NOMO-1 (cell line): Measurements from ENCODE around the gene RFNG.

Experiments
- DNase-seq, 2 experiments: peaks; one replicate each; lab custom pipeline; 2025; ENCODE audit not compliant: unreplicated experiment in 2 of 2; lab: John Stamatoyannopoulos, UW

The RFNG gene

GRCh38 chr17:82079001-82079677, 27.5 kb upstream of the RFNG start:
- DNase-seq: no peak

DNA sequence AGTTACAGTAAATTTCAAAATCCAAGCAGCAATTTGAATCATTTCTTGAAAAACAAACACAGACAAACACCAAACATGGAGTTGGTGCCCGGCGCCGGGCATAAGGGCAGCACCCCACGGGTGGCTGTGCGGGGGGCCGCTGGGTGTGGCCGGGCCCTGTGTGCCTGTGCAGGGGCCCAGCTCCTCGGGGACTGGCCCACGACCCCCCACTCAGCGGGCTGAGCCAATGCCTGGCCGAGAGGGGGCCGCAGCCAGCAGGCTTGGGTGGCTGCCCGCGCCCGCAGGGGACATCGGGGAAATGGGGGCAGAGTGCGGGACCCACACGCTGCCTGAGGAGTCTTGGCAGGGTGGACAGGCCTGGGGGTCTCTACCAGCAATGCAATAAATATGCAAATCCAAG, 26.8 kb upstream of the RFNG start:
- no peak for DNase-seq

- no peak for DNase-seq
Observed at GRCh38 chr17:82077617-82078358, 26.2 kb upstream of the RFNG start.

GRCh38 chr17:82076785-82077591, 25.4 kb upstream of the RFNG start:
- DNase-seq: no peak

DNA sequence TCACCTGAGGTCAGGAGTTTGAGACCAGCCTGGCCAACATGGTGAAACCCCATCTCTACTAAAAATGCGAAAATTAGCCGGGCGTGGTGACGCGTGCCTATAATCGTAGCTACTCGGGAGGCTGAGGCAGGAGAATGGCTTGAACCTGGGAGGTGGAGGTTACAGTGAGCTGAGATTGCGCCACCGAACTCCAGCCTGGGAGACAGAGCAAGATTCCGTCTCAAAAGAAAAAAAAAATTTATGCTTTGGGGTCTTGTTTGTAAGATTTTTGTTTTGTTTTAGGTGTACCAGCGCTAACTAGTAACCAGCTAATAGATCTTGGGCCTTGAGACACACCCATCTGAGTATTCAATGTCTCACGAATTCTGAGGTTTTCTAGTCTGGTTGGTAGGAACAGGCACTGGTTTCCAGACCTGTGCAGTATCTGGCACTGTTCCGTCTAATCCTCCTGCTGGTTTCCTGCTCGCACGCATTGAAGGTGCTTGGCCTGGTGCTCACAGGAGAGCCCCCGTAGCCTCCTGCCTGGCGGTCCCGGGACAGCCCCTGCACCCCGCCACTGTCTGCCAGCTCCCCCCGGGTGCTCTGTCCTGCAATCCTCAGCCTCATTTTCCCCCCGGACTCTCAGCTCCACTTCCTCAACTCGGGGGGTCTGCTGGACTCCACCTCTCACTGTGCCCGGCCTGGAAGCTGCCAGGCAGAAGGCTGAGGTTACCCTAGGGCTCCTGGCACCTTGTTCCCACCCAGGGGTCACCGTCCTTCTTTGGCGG, 24.6 kb upstream of the RFNG start:
- no peak for DNase-seq

- no peak for DNase-seq
Observed at GRCh38 chr17:82073446-82073845, 21.8 kb upstream of the RFNG start.

DNA sequence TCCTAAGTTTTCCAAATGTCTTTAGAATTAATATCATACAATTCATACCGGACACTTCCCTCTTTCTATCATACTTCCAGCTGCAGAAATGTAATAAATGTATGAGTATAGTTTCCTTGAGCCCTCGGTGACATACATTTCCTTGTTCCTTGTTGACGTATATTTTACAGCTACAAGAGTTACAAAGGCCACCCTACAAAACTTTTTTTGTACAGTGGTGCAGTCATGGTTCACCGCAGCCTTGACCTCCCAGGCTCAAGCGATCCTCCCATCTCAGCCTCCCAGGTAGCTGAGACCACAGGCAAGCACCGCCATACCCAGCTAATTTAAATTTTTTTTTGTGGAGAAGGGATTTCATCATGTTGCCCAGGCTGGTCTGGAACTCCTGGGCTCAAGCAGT, 21.2 kb upstream of the RFNG start:
- DNase-seq: no peak

DNA sequence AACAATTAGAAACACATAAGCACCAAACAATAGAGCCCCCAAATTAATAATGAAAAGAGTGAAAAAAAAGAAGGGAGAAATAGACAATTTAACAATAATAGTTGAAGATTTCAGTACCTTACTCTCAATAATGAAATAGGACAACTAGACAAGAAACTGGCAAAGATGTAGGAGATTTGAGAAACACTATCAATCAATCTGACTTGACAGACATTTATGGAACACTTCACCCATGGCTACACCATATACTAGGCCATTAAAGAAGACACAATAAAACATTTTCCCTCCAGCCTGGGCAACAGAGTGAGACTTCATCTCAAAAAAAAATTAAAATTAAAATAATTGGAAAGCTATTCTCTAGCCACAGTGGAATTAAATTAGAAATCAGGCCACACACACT, 19.0 kb upstream of the RFNG start:
- DNase-seq: no peak

DNA sequence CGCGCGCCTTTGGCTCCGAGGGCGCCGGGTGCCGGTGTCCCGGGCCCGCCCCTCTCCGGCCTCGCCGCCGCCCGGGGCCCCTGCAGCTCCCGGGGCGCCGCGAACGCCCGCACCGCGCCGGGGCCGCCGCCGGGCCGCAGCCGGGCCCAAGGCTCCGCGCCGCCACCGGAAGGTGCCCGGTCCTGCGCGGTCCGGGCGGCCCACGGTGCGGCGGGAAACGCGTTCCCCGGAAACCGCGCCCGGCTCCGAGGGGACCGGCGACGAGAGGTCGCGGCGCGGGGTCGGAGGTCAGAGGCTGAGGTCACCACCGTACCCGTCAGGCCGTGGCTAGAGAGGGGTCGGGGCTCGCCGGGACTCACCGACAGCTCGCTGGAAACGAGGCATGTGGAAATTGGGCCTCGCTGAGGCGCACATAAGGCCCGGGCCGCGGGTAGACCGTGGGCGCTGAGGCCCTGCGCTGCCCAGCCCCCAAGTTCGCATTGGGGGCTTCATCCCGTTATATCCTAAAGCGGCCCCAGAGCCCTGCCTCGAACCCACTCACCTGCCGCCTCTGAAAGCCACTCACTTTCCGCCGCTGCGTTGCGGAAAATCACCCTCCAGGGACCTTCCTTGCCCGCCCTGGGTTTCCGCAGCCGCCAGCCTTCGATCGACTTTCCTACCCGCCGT, 14.2 kb upstream of the RFNG start, which contains the start of gene DUS1L:
TSS of gene DUS1L (minus strand) at position 167 of the 666 bp plus-strand sequence. CDS start 745 bp downstream, outside the sequence.
- peak; percentile 22 to 42 for DNase-seq

GRCh38 chr17:82065193-82065637, 13.6 kb upstream of the RFNG start:
- no peak for DNase-seq

DNA sequence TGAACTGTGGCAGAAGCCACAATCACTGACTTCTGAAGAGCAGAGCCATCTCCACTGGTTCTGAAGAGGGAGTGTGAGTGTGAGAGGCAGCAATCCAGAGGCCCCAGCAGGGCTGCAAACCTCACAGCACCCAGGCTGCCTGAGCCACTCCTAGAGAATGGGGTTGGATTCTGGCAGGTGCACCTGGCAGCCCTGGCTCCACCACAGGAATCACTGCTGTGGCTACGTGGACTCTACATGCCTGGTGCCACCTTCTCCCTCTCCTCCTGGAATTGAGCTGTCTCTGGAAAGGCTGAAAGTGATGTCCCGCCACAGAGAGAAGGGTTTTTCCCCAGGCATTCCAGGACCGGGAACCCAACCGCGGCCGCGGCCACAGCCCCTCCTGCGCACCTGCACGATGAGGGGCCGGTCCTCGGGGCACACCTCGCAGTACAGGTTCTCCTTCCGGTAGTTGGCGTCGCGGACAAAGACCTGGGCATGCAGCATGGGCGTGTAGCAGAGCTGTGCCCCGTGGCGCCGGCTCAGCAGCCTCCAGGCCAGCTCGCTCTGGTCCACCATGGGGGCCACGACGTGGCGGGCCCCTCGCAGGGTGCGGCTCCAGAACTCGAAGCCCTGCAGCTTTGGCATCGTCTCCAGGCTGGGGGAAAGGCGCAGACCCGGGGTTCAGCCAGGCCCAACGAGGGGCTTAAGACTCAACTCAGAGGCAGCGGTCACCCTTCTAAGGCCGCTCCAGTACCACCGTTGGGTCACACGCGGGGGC, 13.0 kb upstream of the RFNG start:
- peak in 1 of 2 experiments; percentile 5 for DNase-seq

DNA sequence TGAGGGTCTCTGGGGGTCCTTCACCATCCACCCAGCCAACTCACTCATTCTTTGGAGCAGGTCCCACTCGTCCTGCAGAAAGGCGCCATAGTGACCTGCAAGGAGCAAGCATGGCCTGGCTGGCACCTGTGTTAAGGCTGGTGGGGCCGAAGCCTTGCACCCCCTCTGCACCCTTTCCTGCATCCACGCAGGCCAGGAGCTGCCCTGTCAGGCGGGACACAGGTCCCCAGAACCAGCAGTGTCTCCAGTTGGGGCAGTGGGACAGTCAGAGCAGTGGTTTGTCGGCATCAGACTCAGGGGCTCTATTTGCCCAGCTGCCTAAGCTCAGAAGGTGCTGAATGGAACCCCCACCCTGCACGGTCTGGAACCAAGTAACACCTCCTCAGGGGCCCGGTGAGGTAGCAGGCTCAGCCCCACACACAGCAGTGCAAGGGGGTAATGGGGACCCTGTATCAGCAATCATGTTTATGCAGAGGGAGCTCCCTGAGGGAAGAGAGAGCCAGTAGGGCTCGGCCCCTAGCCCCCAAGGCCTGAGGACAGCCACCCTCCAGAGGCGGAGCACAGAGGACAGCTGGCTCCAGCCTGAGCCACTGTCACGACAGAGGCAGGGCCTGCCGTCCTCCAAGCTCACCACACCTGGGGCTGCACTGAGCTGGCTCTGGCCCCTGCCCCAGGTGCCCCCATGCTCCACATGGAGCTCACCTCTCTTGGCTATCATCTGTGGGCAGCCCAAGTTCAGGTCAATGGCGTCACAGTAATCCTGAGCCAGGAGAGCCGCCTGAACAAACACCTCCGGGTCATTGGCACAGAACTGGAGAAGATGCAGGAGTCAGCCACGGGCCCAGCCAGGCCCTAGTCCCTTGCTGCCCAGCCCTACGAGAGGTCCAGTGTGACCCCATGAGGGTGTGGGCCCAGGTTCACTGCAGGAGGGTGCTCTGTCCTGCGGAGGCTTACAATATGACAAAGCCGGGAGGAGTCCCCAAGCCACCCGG, 12.1 kb upstream of the RFNG start:
- DNase-seq: no peak

GRCh38 chr17:82062984-82063368, 11.4 kb upstream of the RFNG start:
- no peak for DNase-seq

- DNase-seq: no peak
Observed at GRCh38 chr17:82062076-82062983, 10.7 kb upstream of the RFNG start.

DNA sequence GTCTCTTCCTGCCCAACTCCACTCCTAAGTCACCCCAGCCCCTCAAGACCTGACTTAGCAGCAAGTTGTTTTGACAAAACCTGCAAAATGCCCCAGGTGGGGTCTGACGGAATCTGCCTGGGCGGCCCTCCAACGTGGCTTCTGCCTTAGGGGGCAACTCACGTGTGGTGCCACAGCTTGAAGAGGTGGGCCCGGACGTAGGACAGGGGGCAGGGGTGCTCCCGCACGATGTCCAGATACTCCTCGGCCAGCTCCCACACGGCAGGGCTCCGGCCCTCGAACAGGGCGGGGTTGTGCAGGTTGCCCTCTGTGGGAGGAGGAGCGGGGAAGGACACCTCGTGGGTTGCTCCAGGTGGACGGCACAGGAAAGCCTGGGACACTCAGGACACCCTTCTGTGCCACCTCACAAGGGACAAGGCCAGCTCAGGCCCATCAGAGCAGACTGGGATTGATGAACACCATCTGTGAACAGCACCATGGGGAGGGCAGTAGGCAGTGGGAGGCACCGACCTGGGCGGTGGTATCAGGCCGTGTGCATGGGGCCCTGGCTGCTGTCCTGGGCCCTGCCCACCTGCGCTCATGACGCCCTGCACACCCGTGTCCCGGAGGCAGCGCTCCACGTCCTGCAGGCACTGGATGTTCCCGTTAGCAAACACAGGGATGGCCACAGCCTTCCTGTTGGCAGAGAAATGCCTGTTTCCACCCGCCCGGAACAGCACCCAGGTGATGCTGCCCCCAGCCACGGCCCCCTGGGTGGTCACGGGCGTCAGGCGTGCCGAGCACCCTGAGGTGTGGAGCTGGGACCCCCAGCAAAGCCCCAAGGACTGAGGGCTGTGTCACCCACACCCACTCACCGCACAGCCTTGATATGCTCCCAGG, 9.7 kb upstream of the RFNG start:
- DNase-seq: no peak

DNA sequence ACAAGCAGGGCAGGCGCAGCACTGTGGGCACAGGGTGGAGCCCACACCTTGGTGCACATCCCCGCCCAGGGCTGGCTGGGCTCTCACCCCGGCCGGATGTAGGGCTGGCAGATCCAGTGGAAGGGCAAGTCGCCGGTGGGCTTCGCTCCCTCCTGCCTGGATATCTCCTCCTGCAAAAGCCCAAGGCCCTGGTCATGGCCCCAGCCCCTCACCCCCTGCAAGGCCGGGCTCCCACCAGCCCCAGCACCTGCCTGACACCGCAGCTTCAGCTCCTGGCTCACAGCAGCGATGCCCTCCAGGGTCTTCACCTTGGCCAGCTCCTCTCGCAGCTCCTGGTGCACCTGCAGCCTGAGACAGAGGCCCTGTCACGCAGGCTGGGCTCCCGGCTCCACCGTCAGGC, 9.0 kb upstream of the RFNG start:
- DNase-seq: no peak
